ENCODE data around the gene MIOX. TPM values are rescaled to one million over a fixed set of nuclear protein-coding genes. Genes with fewer than 3 reads are reported as not detected.
A peak's percentile ranks its signal among the peaks of the same experiment; 100 is the strongest.

The MIOX gene
- polyA plus RNA-seq, 1 donor from 2014 or later = not detected

DNA sequence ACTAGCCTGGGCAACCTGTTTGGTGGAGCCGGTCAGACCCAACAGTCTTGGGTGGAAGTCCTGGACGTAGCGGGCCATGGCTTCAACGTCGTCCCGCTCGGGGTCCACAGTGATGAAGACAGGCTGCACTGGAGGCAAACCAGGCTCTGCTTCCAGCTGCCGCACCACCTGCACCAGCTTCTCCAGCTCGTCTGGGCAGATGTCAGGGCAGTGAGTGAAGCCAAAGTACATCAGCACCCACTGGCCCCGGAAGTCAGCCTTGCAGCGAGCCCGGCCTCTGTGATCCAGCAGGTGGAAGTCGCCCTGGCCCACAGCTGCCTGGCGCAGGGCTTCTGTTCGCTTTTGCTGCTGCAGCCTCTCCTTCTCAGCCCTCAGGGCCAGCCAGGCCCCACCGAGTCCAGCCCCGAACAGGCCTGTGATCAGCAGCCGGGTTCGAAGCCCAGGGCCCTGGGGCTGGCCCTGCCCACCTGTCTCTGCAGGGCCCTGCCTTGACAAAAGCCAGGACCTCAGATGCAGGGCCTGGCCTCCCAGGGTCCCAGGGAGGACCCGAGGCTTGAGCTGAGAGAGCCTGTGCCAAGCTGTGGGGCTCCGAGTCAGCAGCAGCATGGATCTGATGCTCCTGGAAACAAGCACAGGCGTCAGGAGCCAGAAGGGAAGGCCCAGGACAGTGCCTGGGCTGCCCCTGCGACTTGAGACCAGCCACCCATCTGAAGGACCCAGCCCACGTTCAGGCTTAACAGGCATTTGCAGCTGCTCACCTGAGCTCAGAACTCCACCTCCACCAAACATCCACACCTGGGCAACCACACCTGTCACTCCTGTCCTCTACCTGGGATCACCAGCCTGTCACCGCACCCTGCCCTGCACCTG, 37.4 kb downstream of the MIOX start:
- Histone ChIP-seq H3K9me2 (ENCODE audit: insufficient read depth, low read length) (no peaks in the 10 kb centered on the region), H3K36me3 (ENCODE audit: insufficient read depth, low read length) (no peaks in the 10 kb centered on the region), H3K79me2 (replicated peaks; ENCODE audit: insufficient read depth, low read length) (no peaks in the 10 kb centered on the region), H2AFZ (ENCODE audit: low read depth, low read length) (no peak overlapping the region), H3K9ac (ENCODE audit: low read length) (peak overlapping the region; percentile 81), H3K27ac (ENCODE audit: low read length) (no peak overlapping the region), H3K4me2 (ENCODE audit: low read length) (peak overlapping the region; percentile 88), H4K20me1 (ENCODE audit: insufficient read depth) (no peaks in the 10 kb centered on the region), H3F3A (ENCODE audit: insufficient read depth, low read length, poor library complexity, severe bottlenecking) (no peaks in the 10 kb centered on the region), H3K9me3 (ENCODE audit: low read length) (no peaks in the 10 kb centered on the region), H3K4me3 (ENCODE audit: low read length) (peak overlapping the region; percentile 95), H3K27me3 (ENCODE audit: insufficient read depth, low read depth, low read length) (no peaks in the 10 kb centered on the region)
- TF ChIP-seq EP300 (conservative IDR thresholded peaks at IDR 0.05; ENCODE audit: poor library complexity, severe bottlenecking) (no peak), SMC3 (conservative IDR thresholded peaks at IDR 0.05; ENCODE audit: poor library complexity) (no peak), EZH2 (IDR thresholded peaks at IDR 0.05; ENCODE audit: borderline replicate concordance, insufficient read depth, low read length, poor library complexity, severe bottlenecking) (no peak), POLR2AphosphoS5 (IDR thresholded peaks at IDR 0.05) (no peak), CTCF (IDR thresholded peaks at IDR 0.05; ENCODE audit: poor library complexity, severe bottlenecking) (no peak), RAD21 (conservative IDR thresholded peaks at IDR 0.05) (no peak)
- TF ChIP-seq, protein P1, sequence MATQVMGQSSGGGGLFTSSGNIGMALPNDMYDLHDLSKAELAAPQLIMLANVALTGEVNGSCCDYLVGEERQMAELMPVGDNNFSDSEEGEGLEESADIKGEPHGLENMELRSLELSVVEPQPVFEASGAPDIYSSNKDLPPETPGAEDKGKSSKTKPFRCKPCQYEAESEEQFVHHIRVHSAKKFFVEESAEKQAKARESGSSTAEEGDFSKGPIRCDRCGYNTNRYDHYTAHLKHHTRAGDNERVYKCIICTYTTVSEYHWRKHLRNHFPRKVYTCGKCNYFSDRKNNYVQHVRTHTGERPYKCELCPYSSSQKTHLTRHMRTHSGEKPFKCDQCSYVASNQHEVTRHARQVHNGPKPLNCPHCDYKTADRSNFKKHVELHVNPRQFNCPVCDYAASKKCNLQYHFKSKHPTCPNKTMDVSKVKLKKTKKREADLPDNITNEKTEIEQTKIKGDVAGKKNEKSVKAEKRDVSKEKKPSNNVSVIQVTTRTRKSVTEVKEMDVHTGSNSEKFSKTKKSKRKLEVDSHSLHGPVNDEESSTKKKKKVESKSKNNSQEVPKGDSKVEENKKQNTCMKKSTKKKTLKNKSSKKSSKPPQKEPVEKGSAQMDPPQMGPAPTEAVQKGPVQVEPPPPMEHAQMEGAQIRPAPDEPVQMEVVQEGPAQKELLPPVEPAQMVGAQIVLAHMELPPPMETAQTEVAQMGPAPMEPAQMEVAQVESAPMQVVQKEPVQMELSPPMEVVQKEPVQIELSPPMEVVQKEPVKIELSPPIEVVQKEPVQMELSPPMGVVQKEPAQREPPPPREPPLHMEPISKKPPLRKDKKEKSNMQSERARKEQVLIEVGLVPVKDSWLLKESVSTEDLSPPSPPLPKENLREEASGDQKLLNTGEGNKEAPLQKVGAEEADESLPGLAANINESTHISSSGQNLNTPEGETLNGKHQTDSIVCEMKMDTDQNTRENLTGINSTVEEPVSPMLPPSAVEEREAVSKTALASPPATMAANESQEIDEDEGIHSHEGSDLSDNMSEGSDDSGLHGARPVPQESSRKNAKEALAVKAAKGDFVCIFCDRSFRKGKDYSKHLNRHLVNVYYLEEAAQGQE (IDR thresholded peaks at IDR 0.05; ENCODE audit: borderline replicate concordance) = no peak

DNA sequence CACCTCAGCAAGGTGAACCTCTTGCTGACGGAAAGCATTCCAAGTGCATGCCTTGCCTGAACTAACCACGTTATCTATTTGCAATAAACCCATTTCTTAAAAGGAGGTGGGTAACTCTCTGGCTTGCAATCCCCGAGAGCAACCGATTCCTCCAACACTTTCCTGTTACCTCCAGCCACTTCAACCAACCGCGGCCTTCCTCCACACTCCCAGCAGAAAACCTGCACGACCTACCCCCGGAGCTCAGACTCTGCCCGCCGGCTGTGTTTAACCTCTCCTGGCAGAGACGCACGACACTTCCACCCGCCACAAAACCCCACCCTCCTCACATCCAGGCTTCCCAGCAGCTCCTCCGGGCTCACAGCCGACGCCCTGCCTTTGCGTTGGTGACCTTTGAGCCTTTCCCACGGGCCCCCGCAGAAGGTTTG, 38.0 kb downstream of the MIOX start:
- no peaks in the 10 kb centered on the region for H3K36me3 ChIP-seq (ENCODE audit: insufficient read depth, low read length)
- H3K4me2 ChIP-seq (ENCODE audit: low read length) = peak overlapping the region; percentile 88
- H3K79me2 ChIP-seq (replicated peaks; ENCODE audit: insufficient read depth, low read length) = no peaks in the 10 kb centered on the region
- TF ChIP-seq RAD21 (conservative IDR thresholded peaks at IDR 0.05) (no peak), SMC3 (conservative IDR thresholded peaks at IDR 0.05; ENCODE audit: poor library complexity) (no peak), EP300 (conservative IDR thresholded peaks at IDR 0.05; ENCODE audit: poor library complexity, severe bottlenecking) (no peak), POLR2AphosphoS5 (IDR thresholded peaks at IDR 0.05) (no peak), EZH2 (IDR thresholded peaks at IDR 0.05; ENCODE audit: borderline replicate concordance, insufficient read depth, low read length, poor library complexity, severe bottlenecking) (no peak), TAF1 (IDR thresholded peaks at IDR 0.05; ENCODE audit: low read depth) (no peak), MXI1 (conservative IDR thresholded peaks at IDR 0.05; ENCODE audit: poor library complexity, severe bottlenecking) (no peak), CTCF (IDR thresholded peaks at IDR 0.05; ENCODE audit: poor library complexity, severe bottlenecking) (no peak)
- TF ChIP-seq, protein P1 (IDR thresholded peaks at IDR 0.05; ENCODE audit: borderline replicate concordance) = no peak
- no peaks in the 10 kb centered on the region for H3K9me3 ChIP-seq (ENCODE audit: low read length)
- H3K4me3 ChIP-seq (ENCODE audit: low read length) = peak overlapping the region; percentile 95
- H3K27ac ChIP-seq (ENCODE audit: low read length) = peak overlapping the region; percentile 69
- peaks cover 4% of the 10 kb centered on the region for H3K27me3 ChIP-seq (ENCODE audit: insufficient read depth, low read depth, low read length)
- H3F3A ChIP-seq (ENCODE audit: insufficient read depth, low read length, poor library complexity, severe bottlenecking) = no peaks in the 10 kb centered on the region
- no peaks in the 10 kb centered on the region for H3K9me2 ChIP-seq (ENCODE audit: insufficient read depth, low read length)
- no peaks in the 10 kb centered on the region for H4K20me1 ChIP-seq (ENCODE audit: insufficient read depth)
- peak overlapping the region; percentile 81 for H3K9ac ChIP-seq (ENCODE audit: low read length)
- H2AFZ ChIP-seq (ENCODE audit: low read depth, low read length) = no peak overlapping the region
